GM12873 (cell line): ENCODE results near the gene SCGB1C1.

ENCODE experiments used
- CTCF ChIP-seq: IDR thresholded peaks from 2 replicates; pipeline ENCODE4 v1.5.1; 2012; ENCODE audit warnings: low read depth, mild to moderate bottlenecking, moderate library complexity, low read length, control low read depth; ENCODE audit not compliant: insufficient read depth; ENCODE audit errors: missing control alignments

SCGB1C1 gene

DNA sequence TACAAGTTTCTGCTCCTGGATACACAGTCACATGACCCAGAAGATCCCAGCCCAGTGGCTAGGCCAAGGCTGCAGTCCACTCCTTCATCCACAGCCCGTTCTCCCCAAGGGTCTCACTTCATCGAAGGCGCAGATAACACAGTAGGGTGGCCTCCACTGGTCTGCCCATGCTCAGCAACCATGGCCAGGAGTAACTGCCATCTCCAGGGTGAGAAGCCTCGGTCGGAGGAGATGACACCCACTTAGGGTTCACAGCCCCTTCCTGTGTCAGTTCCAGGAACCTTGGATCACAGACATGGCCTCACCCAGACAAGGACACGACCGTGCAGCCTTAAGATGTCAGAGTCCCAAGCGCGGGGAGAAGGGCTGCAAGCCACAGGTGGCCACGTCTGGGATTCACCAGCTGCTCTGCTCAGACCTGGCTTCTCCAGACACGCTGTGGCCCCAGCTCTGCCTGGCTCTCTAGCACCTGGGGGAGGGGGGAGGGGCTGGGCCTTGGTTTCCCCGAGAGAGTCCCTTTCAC lies 11.8 kb downstream of the SCGB1C1 start:
- no peak for TF ChIP-seq CTCF

- no peak for TF ChIP-seq CTCF
Measured at GRCh38 chr11:205221-206001, 12.5 kb downstream of the SCGB1C1 start.

DNA sequence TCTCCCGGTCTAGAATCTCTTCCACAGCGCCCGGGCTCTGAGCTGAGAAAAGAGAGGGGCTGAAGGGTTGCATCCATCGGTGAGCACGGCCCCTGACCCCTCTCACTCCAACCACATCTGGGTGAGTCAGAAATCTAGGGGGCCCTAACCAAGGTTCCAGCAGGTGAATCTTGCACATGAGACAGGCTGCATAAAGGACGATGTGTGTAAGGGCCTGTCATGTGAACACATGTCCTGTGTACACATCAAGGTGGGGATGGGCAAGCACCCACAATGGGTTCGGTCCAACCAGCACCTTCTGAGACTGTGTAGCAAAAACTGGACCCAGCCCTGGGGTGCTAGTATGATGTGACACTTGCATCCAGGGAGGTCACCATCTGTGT lies 13.1 kb downstream of the SCGB1C1 start:
- no peak for TF ChIP-seq CTCF

DNA sequence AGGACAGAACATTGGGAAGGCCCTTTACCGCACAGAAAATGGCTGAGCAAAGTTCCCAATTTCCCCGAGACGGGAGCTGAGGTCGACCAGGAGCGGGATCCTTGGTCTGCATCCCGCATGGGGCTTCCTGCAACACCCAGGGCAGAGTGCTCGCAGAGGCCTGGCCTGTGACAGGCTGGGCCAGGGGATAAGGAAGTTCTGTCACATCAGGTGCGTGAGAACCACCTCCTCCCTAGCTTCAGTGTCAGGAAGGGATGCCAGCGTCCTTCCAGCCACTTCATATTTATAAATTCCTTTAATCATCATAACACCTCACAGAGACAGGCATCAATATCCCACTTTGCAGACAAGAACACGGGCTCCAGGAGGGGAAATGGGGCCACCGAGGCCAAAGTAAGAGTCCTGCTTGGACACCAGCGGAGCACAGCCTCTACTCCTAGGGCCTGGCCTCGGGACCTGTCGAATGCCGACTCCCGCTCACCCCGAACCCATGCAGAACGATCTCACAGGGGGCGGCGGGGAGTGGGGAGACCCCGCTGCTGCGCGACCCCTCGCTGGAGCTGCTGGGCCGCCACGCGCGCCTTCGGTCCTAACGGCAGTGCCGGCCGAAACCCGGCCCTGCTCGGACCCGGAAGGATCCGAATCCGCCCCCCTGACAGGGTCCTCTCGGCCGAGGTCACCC lies 13.8 kb downstream of the SCGB1C1 start:
- TF ChIP-seq CTCF = no peak

DNA sequence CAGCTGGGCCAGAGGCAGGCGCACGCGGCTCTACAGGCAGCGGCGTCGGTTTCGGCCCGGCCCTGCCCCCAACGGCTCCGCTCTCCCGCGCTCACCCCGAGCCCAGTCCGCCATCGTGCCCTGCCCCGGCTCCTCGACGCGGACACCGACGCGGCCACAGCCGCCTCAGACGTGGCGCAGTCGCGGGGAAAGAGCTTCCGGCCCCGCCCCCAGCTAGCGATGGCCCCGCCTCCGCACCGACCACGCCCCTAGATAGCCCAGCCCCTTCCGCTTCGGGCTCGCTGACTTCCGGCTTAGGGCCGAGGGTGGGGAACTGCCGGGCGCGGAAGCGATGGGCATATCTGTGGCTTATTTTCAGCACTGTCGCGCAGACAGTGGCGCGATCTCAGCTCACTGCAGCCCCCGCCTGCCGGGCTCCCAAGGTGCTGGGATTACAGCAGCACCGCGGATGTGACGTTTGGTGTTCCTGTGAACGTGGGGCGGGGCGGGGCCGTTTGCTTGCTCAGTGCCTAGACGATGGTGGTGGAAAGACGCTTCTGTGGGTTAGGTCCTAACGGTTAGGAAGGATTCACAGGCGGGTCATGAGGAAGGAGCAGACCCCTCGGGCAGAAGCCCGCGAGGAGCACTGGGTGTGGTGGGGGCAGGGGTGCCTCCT lies 14.5 kb downstream of the SCGB1C1 start, which contains the start of the genes BET1L and RIC8A:
TSS of gene BET1L (minus strand) at position 192 of the 655 bp plus-strand sequence. CDS start at position 114, 78 bp downstream.
TSS of gene RIC8A (plus strand) at position 501 of the 655 bp plus-strand sequence. CDS start 1,147 bp downstream, outside the sequence.
- no peak for TF ChIP-seq CTCF

GRCh38 chr11:207863-208180 lies 14.9 kb downstream of the SCGB1C1 start:
- TF ChIP-seq CTCF = no peak
